SK-N-SH treated with all-trans-retinoic acid at 6 μM for 48 hours (cell line): Measurements from ENCODE around the gene ARL15.

ENCODE experiments used
- ATAC-seq: fragments of 200-7000 bp; cut with Tn5 transposase; 3 replicates; pipeline ENCODE4 v1.9.1; 2020; ENCODE audit warnings: mild to moderate bottlenecking, moderate library complexity
- ARNTL ChIP-seq: fragments of 450-650 bp; formaldehyde crosslinking; IDR thresholded peaks from 2 replicates; pipeline ENCODE4 v1.5.0; 2020; ENCODE audit warnings: low read depth, mild to moderate bottlenecking, moderate library complexity, borderline replicate concordance
- BACH2 ChIP-seq: fragments of 250-450 bp; sonication (Bioruptor Pico); IDR thresholded peaks from 2 replicates; pipeline ENCODE4 v1.9.0; 2021; ENCODE audit warnings: mild to moderate bottlenecking, borderline replicate concordance
- ESRRG ChIP-seq: fragments of 250-450 bp; sonication (Bioruptor Pico); IDR thresholded peaks from 2 replicates; pipeline ENCODE4 v1.6.1; 2021; ENCODE audit warnings: mild to moderate bottlenecking
- GLIS3 ChIP-seq: fragments of 250-450 bp; sonication (Bioruptor Pico); IDR thresholded peaks from 2 replicates; pipeline ENCODE4 v1.5.0; 2020; ENCODE audit warnings: mild to moderate bottlenecking, moderate library complexity
- ISL1 ChIP-seq: fragments of 250-450 bp; sonication (Bioruptor Pico); IDR thresholded peaks from 2 replicates; pipeline ENCODE4 v2.1.2; 2022; ENCODE audit warnings: mild to moderate bottlenecking, moderate library complexity
- OSR1 ChIP-seq: fragments of 250-450 bp; sonication (Bioruptor Pico); IDR thresholded peaks from 2 replicates; pipeline ENCODE4 v1.8.0; 2022; ENCODE audit warnings: moderate library complexity, mild to moderate bottlenecking, inconsistent platforms
- PPARA ChIP-seq: fragments of 250-450 bp; sonication (Bioruptor Pico); IDR thresholded peaks from 2 replicates; pipeline ENCODE4 v1.5.0; 2020; ENCODE audit warnings: mild to moderate bottlenecking, borderline replicate concordance
- RARB ChIP-seq: fragments of 250-450 bp; sonication (Bioruptor Pico); IDR thresholded peaks from 2 replicates; pipeline ENCODE4 v1.8.0; 2021; ENCODE audit warnings: mild to moderate bottlenecking, moderate library complexity
- SNAI2 ChIP-seq: fragments of 250-450 bp; sonication (Bioruptor Pico); IDR thresholded peaks from 2 replicates; pipeline ENCODE4 v1.5.0; 2020; ENCODE audit warnings: mild to moderate bottlenecking, moderate library complexity
- TCF4 ChIP-seq: fragments of 250-450 bp; sonication (Bioruptor Pico); IDR thresholded peaks from 2 replicates; pipeline ENCODE4 v1.8.0; 2021; ENCODE audit warnings: mild to moderate bottlenecking, moderate library complexity, borderline replicate concordance
- TOX ChIP-seq: fragments of 250-450 bp; sonication (Bioruptor Pico); IDR thresholded peaks from 2 replicates; pipeline ENCODE4 v1.8.0; 2021; ENCODE audit warnings: mild to moderate bottlenecking, moderate library complexity, borderline replicate concordance
- ZC3H10 ChIP-seq: fragments of 250-450 bp; sonication (Bioruptor Pico); IDR thresholded peaks from 2 replicates; pipeline ENCODE4 v1.5.1; 2021; ENCODE audit warnings: mild to moderate bottlenecking, moderate library complexity
- ZFP30 ChIP-seq: fragments of 450-650 bp; formaldehyde crosslinking; IDR thresholded peaks from 2 replicates; pipeline ENCODE4 v1.5.0; 2022; ENCODE audit warnings: mild to moderate bottlenecking, moderate library complexity
- ZNF565 ChIP-seq: fragments of 450-650 bp; formaldehyde crosslinking; conservative IDR thresholded peaks from 2 replicates; pipeline ENCODE4 v1.5.0; 2020; ENCODE audit warnings: low read depth, mild to moderate bottlenecking, moderate library complexity
- ZNF70 ChIP-seq: fragments of 450-650 bp; formaldehyde crosslinking; IDR thresholded peaks from 2 replicates; pipeline ENCODE4 v1.5.0; 2020; ENCODE audit warnings: mild to moderate bottlenecking, moderate library complexity
- ZNF8 ChIP-seq: fragments of 450-650 bp; formaldehyde crosslinking; IDR thresholded peaks from 2 replicates; pipeline ENCODE4 v1.5.0; 2020; ENCODE audit warnings: mild to moderate bottlenecking, moderate library complexity
- TF ChIP-seq, protein P1 (sequence below): fragments of 250-450 bp; sonication (Bioruptor Pico); IDR thresholded peaks from 2 replicates; pipeline ENCODE4 v1.8.0; 2020; ENCODE audit warnings: mild to moderate bottlenecking, moderate library complexity, borderline replicate concordance
- TF ChIP-seq, protein P2 (sequence below): fragments of 250-450 bp; sonication (Bioruptor Pico); IDR thresholded peaks from 2 replicates; pipeline ENCODE4 v1.5.1; 2020; ENCODE audit warnings: low read depth, mild to moderate bottlenecking, moderate library complexity
- TF ChIP-seq, protein P3 (sequence below): fragments of 250-450 bp; sonication (Bioruptor Pico); IDR thresholded peaks from 2 replicates; pipeline ENCODE4 v1.5.1; 2021; ENCODE audit warnings: mild to moderate bottlenecking, moderate library complexity
- TF ChIP-seq, protein P4 (sequence below): fragments of 250-450 bp; sonication (Bioruptor Pico); IDR thresholded peaks from 2 replicates; pipeline ENCODE4 v1.5.0; 2020; ENCODE audit warnings: mild to moderate bottlenecking, moderate library complexity
- TF ChIP-seq, protein P5 (sequence below): fragments of 250-450 bp; sonication (Bioruptor Pico); IDR thresholded peaks from 2 replicates; pipeline ENCODE4 v1.8.0; 2021; ENCODE audit warnings: low read depth, mild to moderate bottlenecking, moderate library complexity, borderline replicate concordance

The ARL15 gene

DNA sequence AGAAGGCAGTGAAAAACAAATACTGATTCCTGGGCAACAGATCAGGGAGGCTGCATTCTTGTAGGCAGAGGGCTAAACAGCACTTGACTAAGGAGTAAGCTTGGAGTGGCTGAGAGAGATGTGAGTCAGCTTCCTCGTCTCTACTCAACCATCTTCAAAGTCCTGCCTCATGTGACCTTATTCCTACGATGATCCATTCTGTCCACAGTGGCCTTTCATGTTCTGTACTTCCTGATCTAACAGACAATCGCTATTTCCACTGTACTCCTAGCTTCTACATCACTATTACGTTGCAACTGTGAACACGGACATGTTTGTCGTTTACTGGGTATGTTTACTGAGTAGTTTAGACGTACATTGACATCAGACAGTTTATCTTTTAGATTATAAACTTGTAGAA is 365.4 kb downstream of the ARL15 start:
- ATAC-seq = no peak
- TF ChIP-seq GLIS3 (CRISPR knock-in tag) (no peak), ISL1 (no peak), ZNF70 (CRISPR knock-in tag) (no peak), BACH2 (CRISPR knock-in tag) (no peak), SNAI2 (CRISPR knock-in tag) (no peak), ESRRG (CRISPR knock-in tag) (no peak), ZC3H10 (CRISPR knock-in tag) (no peak), ZFP30 (no peak), PPARA (CRISPR knock-in tag) (no peak), RARB (CRISPR knock-in tag) (no peak), OSR1 (CRISPR knock-in tag) (no peak), ZNF565 (CRISPR knock-in tag) (no peak), ZNF8 (no peak), TCF4 (no peak), ARNTL (CRISPR knock-in tag) (no peak)
- TF ChIP-seq, protein P1, sequence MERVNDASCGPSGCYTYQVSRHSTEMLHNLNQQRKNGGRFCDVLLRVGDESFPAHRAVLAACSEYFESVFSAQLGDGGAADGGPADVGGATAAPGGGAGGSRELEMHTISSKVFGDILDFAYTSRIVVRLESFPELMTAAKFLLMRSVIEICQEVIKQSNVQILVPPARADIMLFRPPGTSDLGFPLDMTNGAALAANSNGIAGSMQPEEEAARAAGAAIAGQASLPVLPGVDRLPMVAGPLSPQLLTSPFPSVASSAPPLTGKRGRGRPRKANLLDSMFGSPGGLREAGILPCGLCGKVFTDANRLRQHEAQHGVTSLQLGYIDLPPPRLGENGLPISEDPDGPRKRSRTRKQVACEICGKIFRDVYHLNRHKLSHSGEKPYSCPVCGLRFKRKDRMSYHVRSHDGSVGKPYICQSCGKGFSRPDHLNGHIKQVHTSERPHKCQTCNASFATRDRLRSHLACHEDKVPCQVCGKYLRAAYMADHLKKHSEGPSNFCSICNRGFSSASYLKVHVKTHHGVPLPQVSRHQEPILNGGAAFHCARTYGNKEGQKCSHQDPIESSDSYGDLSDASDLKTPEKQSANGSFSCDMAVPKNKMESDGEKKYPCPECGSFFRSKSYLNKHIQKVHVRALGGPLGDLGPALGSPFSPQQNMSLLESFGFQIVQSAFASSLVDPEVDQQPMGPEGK (CRISPR knock-in tag) = no peak
- TF ChIP-seq, protein P2, sequence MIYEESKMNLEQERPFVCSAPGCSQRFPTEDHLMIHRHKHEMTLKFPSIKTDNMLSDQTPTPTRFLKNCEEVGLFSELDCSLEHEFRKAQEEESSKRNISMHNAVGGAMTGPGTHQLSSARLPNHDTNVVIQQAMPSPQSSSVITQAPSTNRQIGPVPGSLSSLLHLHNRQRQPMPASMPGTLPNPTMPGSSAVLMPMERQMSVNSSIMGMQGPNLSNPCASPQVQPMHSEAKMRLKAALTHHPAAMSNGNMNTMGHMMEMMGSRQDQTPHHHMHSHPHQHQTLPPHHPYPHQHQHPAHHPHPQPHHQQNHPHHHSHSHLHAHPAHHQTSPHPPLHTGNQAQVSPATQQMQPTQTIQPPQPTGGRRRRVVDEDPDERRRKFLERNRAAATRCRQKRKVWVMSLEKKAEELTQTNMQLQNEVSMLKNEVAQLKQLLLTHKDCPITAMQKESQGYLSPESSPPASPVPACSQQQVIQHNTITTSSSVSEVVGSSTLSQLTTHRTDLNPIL (CRISPR knock-in tag) = no peak
- TF ChIP-seq, protein P3, sequence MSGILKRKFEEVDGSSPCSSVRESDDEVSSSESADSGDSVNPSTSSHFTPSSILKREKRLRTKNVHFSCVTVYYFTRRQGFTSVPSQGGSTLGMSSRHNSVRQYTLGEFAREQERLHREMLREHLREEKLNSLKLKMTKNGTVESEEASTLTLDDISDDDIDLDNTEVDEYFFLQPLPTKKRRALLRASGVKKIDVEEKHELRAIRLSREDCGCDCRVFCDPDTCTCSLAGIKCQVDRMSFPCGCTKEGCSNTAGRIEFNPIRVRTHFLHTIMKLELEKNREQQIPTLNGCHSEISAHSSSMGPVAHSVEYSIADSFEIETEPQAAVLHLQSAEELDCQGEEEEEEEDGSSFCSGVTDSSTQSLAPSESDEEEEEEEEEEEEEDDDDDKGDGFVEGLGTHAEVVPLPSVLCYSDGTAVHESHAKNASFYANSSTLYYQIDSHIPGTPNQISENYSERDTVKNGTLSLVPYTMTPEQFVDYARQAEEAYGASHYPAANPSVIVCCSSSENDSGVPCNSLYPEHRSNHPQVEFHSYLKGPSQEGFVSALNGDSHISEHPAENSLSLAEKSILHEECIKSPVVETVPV (CRISPR knock-in tag) = no peak
- TF ChIP-seq, protein P4, sequence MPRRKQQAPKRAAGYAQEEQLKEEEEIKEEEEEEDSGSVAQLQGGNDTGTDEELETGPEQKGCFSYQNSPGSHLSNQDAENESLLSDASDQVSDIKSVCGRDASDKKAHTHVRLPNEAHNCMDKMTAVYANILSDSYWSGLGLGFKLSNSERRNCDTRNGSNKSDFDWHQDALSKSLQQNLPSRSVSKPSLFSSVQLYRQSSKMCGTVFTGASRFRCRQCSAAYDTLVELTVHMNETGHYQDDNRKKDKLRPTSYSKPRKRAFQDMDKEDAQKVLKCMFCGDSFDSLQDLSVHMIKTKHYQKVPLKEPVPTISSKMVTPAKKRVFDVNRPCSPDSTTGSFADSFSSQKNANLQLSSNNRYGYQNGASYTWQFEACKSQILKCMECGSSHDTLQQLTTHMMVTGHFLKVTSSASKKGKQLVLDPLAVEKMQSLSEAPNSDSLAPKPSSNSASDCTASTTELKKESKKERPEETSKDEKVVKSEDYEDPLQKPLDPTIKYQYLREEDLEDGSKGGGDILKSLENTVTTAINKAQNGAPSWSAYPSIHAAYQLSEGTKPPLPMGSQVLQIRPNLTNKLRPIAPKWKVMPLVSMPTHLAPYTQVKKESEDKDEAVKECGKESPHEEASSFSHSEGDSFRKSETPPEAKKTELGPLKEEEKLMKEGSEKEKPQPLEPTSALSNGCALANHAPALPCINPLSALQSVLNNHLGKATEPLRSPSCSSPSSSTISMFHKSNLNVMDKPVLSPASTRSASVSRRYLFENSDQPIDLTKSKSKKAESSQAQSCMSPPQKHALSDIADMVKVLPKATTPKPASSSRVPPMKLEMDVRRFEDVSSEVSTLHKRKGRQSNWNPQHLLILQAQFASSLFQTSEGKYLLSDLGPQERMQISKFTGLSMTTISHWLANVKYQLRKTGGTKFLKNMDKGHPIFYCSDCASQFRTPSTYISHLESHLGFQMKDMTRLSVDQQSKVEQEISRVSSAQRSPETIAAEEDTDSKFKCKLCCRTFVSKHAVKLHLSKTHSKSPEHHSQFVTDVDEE (CRISPR knock-in tag) = no peak
- TF ChIP-seq, protein P5, sequence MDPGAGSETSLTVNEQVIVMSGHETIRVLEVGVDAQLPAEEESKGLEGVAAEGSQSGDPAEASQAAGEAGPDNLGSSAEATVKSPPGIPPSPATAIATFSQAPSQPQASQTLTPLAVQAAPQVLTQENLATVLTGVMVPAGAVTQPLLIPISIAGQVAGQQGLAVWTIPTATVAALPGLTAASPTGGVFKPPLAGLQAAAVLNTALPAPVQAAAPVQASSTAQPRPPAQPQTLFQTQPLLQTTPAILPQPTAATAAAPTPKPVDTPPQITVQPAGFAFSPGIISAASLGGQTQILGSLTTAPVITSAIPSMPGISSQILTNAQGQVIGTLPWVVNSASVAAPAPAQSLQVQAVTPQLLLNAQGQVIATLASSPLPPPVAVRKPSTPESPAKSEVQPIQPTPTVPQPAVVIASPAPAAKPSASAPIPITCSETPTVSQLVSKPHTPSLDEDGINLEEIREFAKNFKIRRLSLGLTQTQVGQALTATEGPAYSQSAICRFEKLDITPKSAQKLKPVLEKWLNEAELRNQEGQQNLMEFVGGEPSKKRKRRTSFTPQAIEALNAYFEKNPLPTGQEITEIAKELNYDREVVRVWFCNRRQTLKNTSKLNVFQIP = no peak

DNA sequence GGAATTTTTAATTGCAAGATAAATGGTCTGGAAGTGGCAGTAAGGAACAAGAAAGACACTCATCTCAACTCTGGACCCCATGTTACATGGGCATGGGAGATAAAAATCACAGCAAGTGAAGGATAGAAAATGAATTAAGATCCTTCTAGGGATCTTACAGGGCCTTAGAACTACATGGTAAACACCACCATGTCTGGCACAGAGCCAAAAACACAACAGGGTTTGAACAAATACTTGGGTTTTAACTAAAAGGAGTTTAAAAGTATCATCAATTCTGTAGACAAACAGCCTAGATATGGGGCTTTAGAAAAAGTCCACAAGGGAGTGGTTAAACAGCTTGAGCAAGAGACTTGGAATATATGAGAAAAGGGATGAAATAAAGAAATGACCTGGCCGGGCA is 366.4 kb downstream of the ARL15 start:
- no peak for ATAC-seq
- TF ChIP-seq PPARA (CRISPR knock-in tag) (no peak), ZFP30 (no peak), OSR1 (CRISPR knock-in tag) (no peak), RARB (CRISPR knock-in tag) (no peak), ARNTL (CRISPR knock-in tag) (no peak), SNAI2 (CRISPR knock-in tag) (no peak)
- TF ChIP-seq, protein P5 = no peak

DNA sequence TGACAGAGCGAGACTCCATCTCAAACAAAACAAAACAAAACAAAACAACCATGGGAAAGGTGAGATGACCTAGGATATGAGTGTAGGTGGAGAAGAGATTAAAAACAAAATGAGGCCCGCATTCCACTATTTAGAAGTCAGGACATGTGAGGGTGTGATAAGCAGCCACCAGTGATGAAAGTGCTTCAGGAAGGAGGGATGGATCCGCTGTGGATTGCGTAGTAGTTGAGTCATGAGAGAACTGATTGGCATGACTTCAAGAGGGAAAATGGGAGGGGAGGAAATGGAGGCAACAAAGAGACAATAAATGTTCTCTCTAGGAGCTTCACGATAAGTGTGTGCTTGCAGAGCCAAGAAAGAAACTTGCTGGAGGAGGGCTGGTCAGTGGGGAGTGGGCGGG is 367.6 kb downstream of the ARL15 start:
- no peak for ATAC-seq
- TF ChIP-seq ZNF565 (CRISPR knock-in tag) (no peak), ZC3H10 (CRISPR knock-in tag) (no peak), BACH2 (CRISPR knock-in tag) (no peak), TCF4 (no peak), TOX (no peak), ARNTL (CRISPR knock-in tag) (no peak), OSR1 (CRISPR knock-in tag) (no peak), PPARA (CRISPR knock-in tag) (no peak), ISL1 (no peak), ZNF70 (CRISPR knock-in tag) (no peak)
- TF ChIP-seq, protein P3 (CRISPR knock-in tag) = no peak
- TF ChIP-seq, protein P4 (CRISPR knock-in tag) = no peak
